Epidermal melanocyte (primary cell): ENCODE results near the gene ADIRF.

ENCODE experiments used
- DNase-seq: peaks from one replicate; pipeline ENCODE4 v3.0.0; 2011; ENCODE audit warnings: low spot score; ENCODE audit not compliant: insufficient read length

ADIRF gene

DNA sequence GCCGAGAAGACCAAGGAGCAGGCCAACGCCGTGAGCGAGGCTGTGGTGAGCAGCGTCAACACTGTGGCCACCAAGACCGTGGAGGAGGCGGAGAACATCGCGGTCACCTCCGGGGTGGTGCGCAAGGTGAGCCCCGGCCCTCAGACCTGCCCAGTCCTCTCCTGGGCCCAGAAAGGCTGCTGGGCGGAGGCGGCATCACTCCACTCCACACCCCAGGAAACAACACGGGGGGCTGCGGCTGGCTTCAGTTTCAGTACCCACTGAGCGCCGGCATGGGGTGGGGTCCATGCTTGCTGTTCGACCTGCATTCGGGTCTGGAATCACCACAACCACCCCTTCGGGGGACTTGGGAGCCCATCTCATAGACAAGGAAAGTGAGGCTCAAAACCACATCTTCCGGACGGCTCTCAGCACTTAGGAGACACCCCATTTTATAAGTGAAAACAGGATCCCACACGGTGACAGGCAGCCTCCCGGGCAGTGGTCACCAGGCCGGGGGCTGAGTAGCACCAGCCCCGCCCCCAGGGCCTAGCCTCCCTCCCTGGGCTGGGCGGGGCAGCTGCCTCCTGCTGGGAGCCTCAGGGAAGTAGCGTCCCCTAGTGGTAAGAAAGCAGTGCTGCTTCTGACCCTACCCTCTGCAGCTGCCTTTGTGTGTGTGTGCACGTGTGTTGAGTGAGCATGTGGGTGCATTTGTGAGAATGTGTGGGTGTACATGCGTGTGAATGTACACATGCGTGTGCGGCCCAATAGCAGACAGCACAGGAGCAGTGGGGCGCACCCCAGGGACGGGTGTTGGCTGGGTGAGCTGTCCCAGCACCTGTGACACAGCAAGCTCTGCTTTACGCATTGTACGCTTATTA lies 8.0 kb upstream of the ADIRF start:
- no peak for DNase-seq

GRCh38 chr10:86960863-86961434 lies 7.3 kb upstream of the ADIRF start:
- DNase-seq: no peak

DNA sequence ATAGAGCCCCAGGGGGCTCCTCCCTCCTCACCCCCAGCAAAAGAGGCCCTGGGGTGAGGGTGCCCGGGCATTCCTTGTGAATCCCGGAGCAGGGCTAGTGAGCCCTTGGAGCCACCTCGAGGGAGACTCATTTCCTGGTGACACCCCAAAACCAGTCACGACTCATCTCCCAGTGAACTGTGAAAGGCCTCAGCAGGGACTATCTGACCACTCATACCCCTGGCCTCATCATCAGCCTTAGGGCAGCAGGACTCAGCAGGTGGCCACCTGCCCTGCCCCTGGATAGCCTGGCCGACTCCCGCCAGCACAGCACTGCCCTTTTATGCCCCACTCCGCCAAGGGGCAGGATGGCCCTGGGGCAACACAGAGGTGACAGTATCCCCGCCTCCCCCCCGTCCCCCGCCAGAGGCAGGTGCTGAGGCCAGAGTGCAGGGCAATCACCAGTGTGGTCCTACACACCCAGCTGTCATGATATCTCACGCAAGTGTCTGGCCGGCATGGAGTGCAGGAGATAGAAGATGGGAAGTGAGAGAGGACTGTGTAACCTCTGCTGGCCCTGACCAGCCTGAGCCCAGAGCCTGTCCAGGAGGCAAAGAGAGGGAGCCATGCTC lies 6.7 kb upstream of the ADIRF start:
- DNase-seq: no peak

DNA sequence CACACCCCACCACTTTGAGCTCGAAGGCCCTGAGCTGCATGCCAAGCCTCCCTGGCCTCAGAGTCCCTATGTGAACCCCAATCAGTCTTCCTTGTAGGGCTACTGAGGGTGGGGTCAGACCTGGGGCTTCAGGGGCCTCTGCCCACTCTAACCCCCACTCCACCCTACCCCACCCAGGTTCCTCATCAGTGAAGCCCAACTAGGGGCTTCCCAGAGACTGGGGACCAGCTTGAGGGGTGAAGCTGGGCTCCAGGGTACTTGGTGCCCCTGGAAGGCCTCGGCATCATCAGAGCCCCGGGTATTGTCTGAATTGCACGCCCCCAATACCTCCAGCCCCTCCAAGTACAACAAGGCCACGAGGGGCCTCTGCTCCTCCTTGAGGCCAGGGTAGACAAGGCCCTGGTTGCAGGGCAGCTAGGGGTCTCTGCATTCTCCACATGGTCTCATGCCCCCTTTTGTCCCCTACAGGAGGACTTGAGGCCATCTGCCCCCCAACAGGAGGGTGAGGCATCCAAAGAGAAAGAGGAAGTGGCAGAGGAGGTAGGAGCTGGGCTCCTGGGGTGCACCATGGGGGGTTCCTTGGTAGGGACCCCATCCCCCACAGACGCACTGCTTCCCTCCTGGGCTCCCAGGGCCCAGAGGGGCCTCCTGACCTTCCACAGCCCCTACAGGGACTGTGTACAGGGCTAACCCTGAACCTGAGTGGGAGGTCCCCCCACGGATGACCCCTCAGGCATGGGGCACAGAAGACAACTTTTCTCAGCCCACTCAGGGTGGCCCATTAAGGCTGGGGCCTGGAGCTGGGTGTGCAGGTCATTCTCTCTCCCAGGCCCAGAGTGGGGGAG lies 5.9 kb upstream of the ADIRF start:
- DNase-seq: no peak

DNA sequence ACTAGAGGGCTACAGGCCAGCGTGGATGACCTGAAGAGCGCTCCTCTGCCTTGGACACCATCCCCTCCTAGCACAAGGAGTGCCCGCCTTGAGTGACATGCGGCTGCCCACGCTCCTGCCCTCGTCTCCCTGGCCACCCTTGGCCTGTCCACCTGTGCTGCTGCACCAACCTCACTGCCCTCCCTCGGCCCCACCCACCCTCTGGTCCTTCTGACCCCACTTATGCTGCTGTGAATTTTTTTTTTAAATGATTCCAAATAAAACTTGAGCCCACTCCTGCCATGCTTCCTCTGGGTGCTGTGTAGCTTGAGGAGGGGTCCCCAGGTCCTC lies 5.3 kb upstream of the ADIRF start:
- DNase-seq: no peak

GRCh38 chr10:86963341-86963919 lies 4.9 kb upstream of the ADIRF start:
- DNase-seq: no peak

GRCh38 chr10:86964061-86964846 lies 4.0 kb upstream of the ADIRF start:
- DNase-seq: no peak

DNA sequence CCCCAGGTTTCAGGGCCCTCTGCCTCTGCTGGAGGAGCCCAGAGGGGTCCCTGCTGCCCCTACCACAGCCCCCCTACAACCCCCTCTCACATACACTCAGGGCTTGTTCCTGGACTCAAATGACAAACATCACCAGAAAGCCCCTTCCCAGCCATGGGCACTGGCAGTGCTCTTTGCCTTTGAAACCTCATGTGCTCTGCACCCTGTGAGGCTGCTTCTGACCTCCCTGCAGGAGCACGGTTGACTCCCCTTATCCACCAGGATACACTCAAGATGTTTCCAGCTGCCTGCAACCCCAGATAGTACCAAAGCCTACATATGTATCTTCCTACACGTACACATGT lies 3.5 kb upstream of the ADIRF start:
- DNase-seq: no peak

GRCh38 chr10:86965986-86966654 lies 2.2 kb upstream of the ADIRF start:
- DNase-seq: no peak

DNA sequence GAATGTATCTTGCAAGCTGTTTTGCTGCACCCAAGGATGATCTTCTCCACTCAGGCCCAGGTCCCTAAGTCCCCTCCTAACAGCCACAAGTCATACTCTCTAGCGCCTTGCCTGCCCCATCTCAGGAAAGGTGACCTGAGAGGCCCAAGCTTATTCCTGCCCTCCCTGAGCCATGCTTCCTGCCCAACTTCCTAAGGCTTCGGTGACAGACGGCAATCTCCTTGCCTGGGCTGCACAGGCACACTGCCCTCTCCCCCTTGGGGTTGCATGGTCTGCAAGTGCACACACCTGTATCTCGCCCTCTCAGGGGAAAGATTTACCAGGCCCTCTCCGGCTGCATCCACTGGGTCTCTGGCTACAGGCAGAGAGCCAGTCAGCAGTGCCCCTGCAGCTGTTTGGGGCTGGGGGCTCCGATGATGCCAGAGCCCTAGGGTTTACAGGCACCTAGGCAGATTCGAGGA lies 771 bp upstream of the ADIRF start:
- no peak for DNase-seq

- no peak for DNase-seq
Observed at GRCh38 chr10:86968994-86969355, 693 bp downstream of the ADIRF start.

DNA sequence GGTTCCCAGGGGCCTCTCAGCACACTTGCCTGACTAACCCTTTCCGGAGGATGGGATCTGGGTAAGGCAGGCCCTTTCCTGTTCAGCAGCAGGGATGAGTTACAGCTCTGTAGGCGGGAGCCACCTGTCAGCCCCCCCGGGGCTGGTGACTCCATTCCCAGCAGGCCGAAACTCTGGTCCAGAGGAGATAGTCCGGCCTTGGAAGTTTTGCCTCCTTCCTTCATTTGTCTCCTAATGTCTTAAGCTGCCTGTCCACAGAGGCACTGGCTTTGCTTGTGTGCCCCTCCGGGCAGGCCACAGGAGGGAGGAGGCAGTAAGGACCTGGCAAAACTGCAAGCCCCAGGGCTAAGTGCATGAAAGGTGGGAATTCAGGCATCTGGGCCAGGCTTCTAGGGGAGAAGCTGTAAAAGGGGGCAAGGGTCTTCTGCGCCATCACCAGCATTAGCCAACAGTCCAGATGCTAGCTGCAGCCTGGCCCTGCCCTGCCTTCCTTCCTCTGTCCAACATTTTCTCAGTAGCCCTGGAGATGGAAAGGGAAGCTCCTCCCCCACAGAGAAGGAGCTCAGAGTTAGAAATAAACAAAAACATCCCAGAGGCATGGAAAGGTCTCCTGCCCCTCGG lies 1.2 kb downstream of the ADIRF start:
- DNase-seq: no peak

DNA sequence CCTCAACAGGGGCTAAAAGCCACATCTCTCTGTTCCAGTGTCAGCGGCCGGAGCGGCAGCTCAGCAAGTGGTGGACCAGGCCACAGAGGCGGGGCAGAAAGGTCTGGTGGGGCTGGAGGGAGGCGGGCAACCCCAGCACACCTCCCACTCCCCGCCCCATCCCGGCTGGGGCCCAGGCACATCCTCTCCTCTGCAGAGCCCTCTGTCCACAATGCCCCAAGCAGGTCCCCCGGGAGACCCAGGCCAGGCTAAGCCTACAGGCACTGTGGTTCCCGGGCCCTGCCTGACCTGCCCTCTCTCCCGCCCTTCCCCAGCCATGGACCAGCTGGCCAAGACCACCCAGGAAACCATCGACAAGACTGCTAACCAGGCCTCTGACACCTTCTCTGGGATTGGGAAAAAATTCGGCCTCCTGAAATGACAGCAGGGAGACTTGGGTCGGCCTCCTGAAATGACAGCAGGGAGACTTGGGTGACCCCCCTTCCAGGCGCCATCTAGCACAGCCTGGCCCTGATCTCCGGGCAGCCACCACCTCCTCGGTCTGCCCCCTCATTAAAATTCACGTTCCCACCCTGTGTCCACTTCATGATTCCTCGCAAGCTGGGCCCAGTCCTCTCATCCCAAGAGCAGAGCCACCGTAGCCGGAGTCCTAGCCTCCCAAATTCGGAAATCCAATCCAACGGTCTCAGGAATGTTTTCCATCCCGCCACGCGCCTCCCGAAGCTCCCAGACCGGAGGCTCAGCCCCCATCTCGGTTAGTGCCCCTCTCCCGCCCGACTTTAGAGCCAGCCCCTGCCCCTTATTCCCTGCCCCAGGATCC lies 2.1 kb downstream of the ADIRF start:
- no peak for DNase-seq

DNA sequence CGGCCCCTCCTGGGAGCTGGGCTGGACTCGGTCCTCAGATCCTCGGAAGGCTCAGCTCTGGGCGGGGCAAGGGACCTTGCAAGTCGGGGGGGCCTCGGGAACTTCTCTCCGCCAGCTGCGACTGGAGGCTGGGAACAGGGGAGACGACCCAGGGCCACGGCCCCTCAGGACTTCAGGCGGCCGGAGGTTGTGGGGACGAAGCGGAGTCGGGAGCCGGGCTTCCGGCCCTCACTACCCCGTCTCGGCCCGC lies 2.6 kb downstream of the ADIRF start:
- DNase-seq: no peak

DNA sequence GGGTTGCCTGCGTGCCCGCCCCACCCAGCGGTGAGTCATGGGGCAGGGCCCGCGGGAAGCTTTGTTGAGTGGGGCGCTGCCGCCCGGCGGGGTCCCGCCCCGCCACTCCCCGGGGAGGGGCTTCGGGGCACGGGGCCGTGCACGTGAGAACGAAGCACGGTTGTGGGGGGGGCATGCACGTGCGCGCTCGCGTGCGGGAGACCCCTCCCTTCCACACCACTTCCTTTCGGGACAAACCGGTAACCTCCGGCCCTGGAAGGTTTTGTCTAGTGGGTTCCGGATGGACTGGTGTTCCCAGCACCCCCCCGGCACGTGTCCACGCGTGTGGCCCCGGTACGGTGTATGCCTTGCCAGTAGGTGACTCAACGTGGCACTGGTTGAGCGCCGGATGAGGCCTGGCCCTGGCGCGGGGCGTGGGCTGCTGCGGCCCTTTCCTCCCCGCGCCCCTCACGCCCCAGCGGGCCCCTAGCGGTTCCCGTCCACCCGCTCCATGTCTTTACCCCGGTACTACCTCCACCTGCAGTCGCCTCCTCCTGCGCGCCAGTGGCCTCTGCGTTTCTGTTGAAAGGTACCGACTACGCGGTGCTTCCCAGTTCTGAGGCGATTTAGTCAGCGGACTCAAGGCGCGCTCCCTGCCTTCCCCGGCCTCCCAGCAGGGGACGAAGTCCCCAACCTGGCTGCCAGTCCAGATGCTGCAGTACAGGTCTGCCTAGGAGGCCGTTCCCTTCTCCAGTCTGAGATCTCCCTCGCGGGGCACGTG lies 3.1 kb downstream of the ADIRF start:
- peak; percentile 79 for DNase-seq

GRCh38 chr10:86972613-86973380 lies 4.5 kb downstream of the ADIRF start:
- no peak for DNase-seq

DNA sequence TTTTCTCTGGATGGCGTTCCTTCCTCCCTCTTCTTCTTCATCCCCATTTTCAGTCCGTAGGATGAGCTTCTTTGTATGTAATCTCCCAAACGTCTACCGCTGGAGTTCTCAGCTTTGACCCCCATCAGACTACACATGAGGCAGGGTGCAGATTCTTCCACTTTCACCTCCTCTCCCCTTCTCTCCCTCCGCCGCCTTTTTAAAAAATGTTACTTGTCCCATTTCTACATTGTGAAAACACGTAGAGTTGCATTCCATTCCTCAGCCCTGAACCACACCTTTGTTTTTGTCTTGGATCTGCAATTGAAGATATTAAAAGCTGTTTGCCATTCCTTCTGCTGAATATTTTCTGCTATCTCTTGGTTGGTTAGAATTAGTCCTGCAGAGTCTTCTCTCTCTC lies 6.2 kb downstream of the ADIRF start:
- DNase-seq: no peak
